ENCODE measurements around the gene C1orf21.

- TF ChIP-seq CTCF (IDR thresholded peaks at IDR 0.05) (no peak), EZH2 (IDR thresholded peaks at IDR 0.05; ENCODE audit: borderline replicate concordance, insufficient read depth, low read depth, low read length, poor library complexity, severe bottlenecking) (no peak)
These were observed 237.8 kb downstream of the C1orf21 start for GRCh38 chr1:184624626-184625025.
